ENCODE results near the gene KPNA3. TPM values are rescaled to one million over a fixed set of nuclear protein-coding genes. Genes with fewer than 3 reads are reported as not detected.

The KPNA3 gene
- total RNA-seq, 1 experiment from 2014 or later, result 23.1 TPM

- no TSS peak for BruUV-seq (replicated peaks)
- Mint-ChIP-seq H3K27me3 (ENCODE audit: unreplicated experiment) (peaks cover 14% of the 10 kb centered on the region), H3K27ac (ENCODE audit: unreplicated experiment) (no peak overlapping the region), H3K9me3 (ENCODE audit: low read depth, unreplicated experiment) (peaks cover 5% of the 10 kb centered on the region), H3K4me1 (ENCODE audit: low read depth, unreplicated experiment) (no peaks in the 10 kb centered on the region), H3K4me3 (ENCODE audit: low read depth, unreplicated experiment) (no peak overlapping the region), H3K36me3 (ENCODE audit: insufficient read depth, unreplicated experiment) (no peaks in the 10 kb centered on the region)
- CTCF ChIA-PET, result no interaction called here
- intact Hi-C loops (cut with micrococcal nuclease; ENCODE audit: unreplicated experiment), result no loop called here
- TF ChIP-seq CTCF (IDR thresholded peaks at IDR 0.05; ENCODE audit: unreplicated experiment), result no peak
- DNase-seq, result no peak
These were observed 38.2 kb upstream of the KPNA3 start for GRCh38 chr13:49830721-49831120.

DNA sequence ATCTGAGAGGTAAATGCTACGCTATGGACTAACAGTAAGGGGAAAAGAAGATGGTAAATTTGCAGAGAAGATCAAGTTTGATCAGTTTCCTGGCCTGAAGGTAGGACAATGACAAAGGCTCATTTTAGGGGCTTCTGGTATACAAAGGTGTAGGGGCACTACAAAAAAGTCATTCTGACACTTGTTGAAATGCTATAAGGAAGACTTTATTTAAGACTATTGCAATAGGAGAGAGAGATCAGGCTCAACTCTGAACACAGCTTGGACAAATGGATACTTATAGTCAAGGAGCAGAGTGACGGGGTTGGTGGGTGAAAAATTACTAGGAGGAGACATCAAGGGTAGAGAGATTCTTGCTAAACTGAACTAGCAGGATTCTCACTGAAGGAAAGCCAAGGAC, 37.2 kb upstream of the KPNA3 start:
- BruUV-seq (replicated peaks), result no TSS peak
- Mint-ChIP-seq H3K27ac (ENCODE audit: unreplicated experiment) (no peak overlapping the region), H3K27me3 (ENCODE audit: unreplicated experiment) (peaks cover 14% of the 10 kb centered on the region), H3K36me3 (ENCODE audit: insufficient read depth, unreplicated experiment) (no peaks in the 10 kb centered on the region), H3K4me3 (ENCODE audit: low read depth, unreplicated experiment) (no peak overlapping the region), H3K9me3 (ENCODE audit: low read depth, unreplicated experiment) (peaks cover 5% of the 10 kb centered on the region), H3K4me1 (ENCODE audit: low read depth, unreplicated experiment) (no peaks in the 10 kb centered on the region)
- intact Hi-C loops (cut with micrococcal nuclease; ENCODE audit: unreplicated experiment), result no loop called here
- no peak for TF ChIP-seq CTCF (IDR thresholded peaks at IDR 0.05; ENCODE audit: unreplicated experiment)
- CTCF ChIA-PET, result no interaction called here
- DNase-seq, result no peak

DNA sequence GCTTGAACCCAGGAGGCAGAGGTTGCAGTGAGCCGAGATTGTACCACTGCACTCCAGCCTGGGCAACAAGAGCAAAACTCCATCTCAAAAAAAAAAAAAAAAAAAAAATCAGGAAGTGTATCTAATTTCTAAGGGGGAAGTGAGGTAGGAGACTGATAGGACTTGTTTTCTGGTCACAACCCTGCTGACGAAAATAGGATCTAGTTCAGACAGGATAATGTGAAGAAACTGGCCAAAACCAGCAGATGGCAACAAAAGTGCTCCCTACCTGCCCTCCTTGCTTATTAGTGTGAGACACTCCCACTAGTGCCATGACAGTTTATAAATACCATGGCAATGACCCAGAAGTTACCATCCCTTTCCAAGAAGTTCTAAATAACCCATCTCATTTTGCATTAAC, 36.0 kb upstream of the KPNA3 start:
- Mint-ChIP-seq H3K4me1 (ENCODE audit: low read depth, unreplicated experiment) (no peaks in the 10 kb centered on the region), H3K4me3 (ENCODE audit: low read depth, unreplicated experiment) (no peak overlapping the region), H3K27ac (ENCODE audit: unreplicated experiment) (no peak overlapping the region), H3K36me3 (ENCODE audit: insufficient read depth, unreplicated experiment) (no peaks in the 10 kb centered on the region), H3K9me3 (ENCODE audit: low read depth, unreplicated experiment) (peaks cover 5% of the 10 kb centered on the region), H3K27me3 (ENCODE audit: unreplicated experiment) (peaks cover 14% of the 10 kb centered on the region)
- no peak for TF ChIP-seq CTCF (IDR thresholded peaks at IDR 0.05; ENCODE audit: unreplicated experiment)
- no peak for DNase-seq
- CTCF ChIA-PET, result no interaction called here
- intact Hi-C loops (cut with micrococcal nuclease; ENCODE audit: unreplicated experiment), result no loop called here
- BruUV-seq (replicated peaks), result no TSS peak

DNA sequence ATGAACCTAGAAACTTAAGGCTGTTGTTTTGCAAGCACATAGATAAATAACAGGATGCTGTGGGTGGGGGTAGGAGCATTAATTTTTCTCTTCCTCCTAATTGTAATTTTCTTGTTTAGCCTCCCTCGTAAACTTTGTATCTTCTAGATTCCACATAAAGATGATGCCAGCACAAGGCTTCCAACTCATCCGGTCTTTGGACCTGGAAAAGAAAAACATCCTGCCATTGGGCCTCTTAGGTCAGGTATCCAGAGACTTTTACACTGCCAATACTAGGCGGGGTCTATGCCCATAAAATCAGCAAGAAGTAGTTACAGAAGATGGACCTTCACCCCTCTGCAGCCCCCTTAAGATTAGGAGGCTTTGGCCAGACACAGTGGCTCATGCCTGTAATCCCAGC, 35.4 kb upstream of the KPNA3 start:
- DNase-seq, result no peak
- TF ChIP-seq CTCF (IDR thresholded peaks at IDR 0.05; ENCODE audit: unreplicated experiment), result no peak
- CTCF ChIA-PET, result no interaction called here
- Mint-ChIP-seq H3K9me3 (ENCODE audit: low read depth, unreplicated experiment) (peaks cover 5% of the 10 kb centered on the region), H3K36me3 (ENCODE audit: insufficient read depth, unreplicated experiment) (no peaks in the 10 kb centered on the region), H3K4me1 (ENCODE audit: low read depth, unreplicated experiment) (no peaks in the 10 kb centered on the region), H3K27me3 (ENCODE audit: unreplicated experiment) (peaks cover 14% of the 10 kb centered on the region), H3K27ac (ENCODE audit: unreplicated experiment) (no peak overlapping the region), H3K4me3 (ENCODE audit: low read depth, unreplicated experiment) (no peak overlapping the region)
- no TSS peak for BruUV-seq (replicated peaks)
- intact Hi-C loops (cut with micrococcal nuclease; ENCODE audit: unreplicated experiment), result no loop called here

GRCh38 chr13:49827336-49827735, 34.9 kb upstream of the KPNA3 start:
- H3K27ac Mint-ChIP-seq (ENCODE audit: unreplicated experiment), result no peak overlapping the region
- H3K4me3 Mint-ChIP-seq (ENCODE audit: low read depth, unreplicated experiment), result no peak overlapping the region
- BruUV-seq (replicated peaks), result no TSS peak
- no peak for TF ChIP-seq CTCF (IDR thresholded peaks at IDR 0.05; ENCODE audit: unreplicated experiment)
- CTCF ChIA-PET, result no interaction called here
- DNase-seq, result no peak
- no peaks in the 10 kb centered on the region for H3K4me1 Mint-ChIP-seq (ENCODE audit: low read depth, unreplicated experiment)
- intact Hi-C loops (cut with micrococcal nuclease; ENCODE audit: unreplicated experiment), result no loop called here
- H3K9me3 Mint-ChIP-seq (ENCODE audit: low read depth, unreplicated experiment), result peaks cover 5% of the 10 kb centered on the region
- peaks cover 14% of the 10 kb centered on the region for H3K27me3 Mint-ChIP-seq (ENCODE audit: unreplicated experiment)
- H3K36me3 Mint-ChIP-seq (ENCODE audit: insufficient read depth, unreplicated experiment), result no peaks in the 10 kb centered on the region

Data from Calu3 (cell line).